GM21526 (cell line): Measurements from ENCODE around the gene LIMS1.
"Not testable (repeated sequence)": the region's sequence is repeated elsewhere in the genome, so short reads cannot be mapped to it uniquely, and the experiment has no call there.

Experiments
- ATAC-seq: cut with Tn5 transposase; IDR thresholded peaks from one replicate; pipeline ENCODE4 v1.9.1; 2021; ENCODE audit warnings: moderate library complexity; ENCODE audit not compliant: unreplicated experiment, low FRiP score

Gene LIMS1

GRCh38 chr2:108701208-108701607 is 166.9 kb downstream of the LIMS1 start:
- no peak for ATAC-seq

GRCh38 chr2:108701806-108702205 is 167.5 kb downstream of the LIMS1 start:
- no peak for ATAC-seq

- ATAC-seq = no peak
Measured at GRCh38 chr2:108704871-108705270, 170.6 kb downstream of the LIMS1 start.

- ATAC-seq = no peak
Measured at GRCh38 chr2:108707300-108707699, 173.0 kb downstream of the LIMS1 start.

- not testable (repeated sequence) for ATAC-seq
Measured at GRCh38 chr2:108716971-108717370, 182.7 kb downstream of the LIMS1 start.

GRCh38 chr2:108719149-108720044 is 185.1 kb downstream of the LIMS1 start, which contains the start of gene RANBP2:
TSS of gene RANBP2 (plus strand) at chr2:108719482. CDS start at chr2:108719607, 125 bp downstream.
- peak; percentile 99 for ATAC-seq

GRCh38 chr2:108726048-108726447 is 191.8 kb downstream of the LIMS1 start:
- ATAC-seq = not testable (repeated sequence)

GRCh38 chr2:108734656-108735055 is 200.4 kb downstream of the LIMS1 start:
- not testable (repeated sequence) for ATAC-seq
